HepG2 (cell line): ENCODE measurements around the gene ZNF425. TPM values are rescaled to one million over a fixed set of nuclear protein-coding genes. Genes with fewer than 3 reads are reported as not detected.

Source experiments
- AGO2 ChIP-seq: fragments of 200-400 bp; formaldehyde crosslinking; optimal IDR thresholded peaks from 2 replicates; pipeline ENCODE3; 2017; ENCODE audit warnings: mild to moderate bottlenecking, low read depth, low read length, moderate library complexity
- ISX ChIP-seq: sonication (generic); formaldehyde crosslinking; conservative IDR thresholded peaks from 2 replicates; pipeline ENCODE4 v1.5.0; 2020; ENCODE audit warnings: missing genetic modification reagents
- MAF1 ChIP-seq: sonication (generic); formaldehyde crosslinking; IDR thresholded peaks from 2 replicates; pipeline ENCODE4 v1.5.0; 2020; ENCODE audit warnings: missing genetic modification reagents, borderline replicate concordance
- MIER3 ChIP-seq: IDR thresholded peaks from 2 replicates; pipeline ENCODE4 v1.6.1; 2016; ENCODE audit warnings: missing compliant biosample characterization, borderline replicate concordance
- NBN ChIP-seq: fragments of 450-650 bp; conservative IDR thresholded peaks from 2 replicates; pipeline ENCODE4 v1.6.1; 2017
- NFIB ChIP-seq: sonication (generic); formaldehyde crosslinking; IDR thresholded peaks from 2 replicates; pipeline ENCODE4 v1.9.0; 2021; ENCODE audit warnings: missing genetic modification reagents, mild to moderate bottlenecking, borderline replicate concordance
- NONO ChIP-seq, 2 experiments: fragments of 450-650 bp in 1 of 2; sonication (generic) in 1 of 2; formaldehyde crosslinking in 1 of 2; IDR thresholded peaks in 1 of 2; conservative IDR thresholded peaks in 1 of 2; 2 replicates each; pipeline versions ENCODE4 v1.6.1 to v1.8.0; 2017 to 2022; ENCODE audit warnings: mild to moderate bottlenecking in 1 of 2, missing genetic modification reagents in 1 of 2, moderate library complexity in 1 of 2
- RFX1 ChIP-seq: fragments of 450-650 bp; IDR thresholded peaks from 2 replicates; pipeline ENCODE4 v1.6.1; 2017
- SCMH1 ChIP-seq: sonication (generic); formaldehyde crosslinking; IDR thresholded peaks from 2 replicates; pipeline ENCODE4 v1.9.0; 2021; ENCODE audit warnings: missing genetic modification reagents, mild to moderate bottlenecking, borderline replicate concordance
- SETDB1 ChIP-seq: sonication (generic); formaldehyde crosslinking; IDR thresholded peaks from 2 replicates; pipeline ENCODE4 v1.5.1; 2020; ENCODE audit warnings: missing genetic modification reagents, mild to moderate bottlenecking, borderline replicate concordance
- SRY ChIP-seq: sonication (generic); formaldehyde crosslinking; IDR thresholded peaks from 2 replicates; pipeline ENCODE4 v1.8.0; 2022; ENCODE audit warnings: mild to moderate bottlenecking, missing genetic modification reagents
- TCF7 ChIP-seq: sonication (generic); IDR thresholded peaks from 2 replicates; pipeline ENCODE4 v1.6.1; 2016; ENCODE audit warnings: antibody characterized with exemption, low read depth
- ZBTB8A ChIP-seq: sonication (generic); formaldehyde crosslinking; IDR thresholded peaks from 2 replicates; pipeline ENCODE4 v1.4.0; 2020; ENCODE audit warnings: mild to moderate bottlenecking, low read depth, missing genetic modification reagents, borderline replicate concordance
- ZNF10 ChIP-seq: sonication (generic); formaldehyde crosslinking; IDR thresholded peaks from 2 replicates; pipeline ENCODE4 v1.4.0; 2020; ENCODE audit warnings: mild to moderate bottlenecking, low read depth, missing genetic modification reagents, borderline replicate concordance
- ZNF224 ChIP-seq: sonication (generic); formaldehyde crosslinking; IDR thresholded peaks from 2 replicates; pipeline ENCODE4 v1.5.0; 2020; ENCODE audit warnings: mild to moderate bottlenecking, missing genetic modification reagents
- ZNF260 ChIP-seq: sonication (generic); formaldehyde crosslinking; IDR thresholded peaks from 2 replicates; pipeline ENCODE4 v1.4.0; 2020; ENCODE audit warnings: missing genetic modification reagents, low read depth, mild to moderate bottlenecking, borderline replicate concordance
- ZNF3 ChIP-seq: IDR thresholded peaks from 2 replicates; pipeline ENCODE4 v1.7.0; 2017; ENCODE audit warnings: inconsistent platforms
- ZNF557 ChIP-seq: sonication (generic); formaldehyde crosslinking; IDR thresholded peaks from 2 replicates; pipeline ENCODE4 v1.4.0; 2020; ENCODE audit warnings: missing genetic modification reagents
- ZNF615 ChIP-seq: sonication (generic); formaldehyde crosslinking; IDR thresholded peaks from 2 replicates; pipeline ENCODE4 v1.5.0; 2020; ENCODE audit warnings: mild to moderate bottlenecking, missing genetic modification reagents, borderline replicate concordance
- ZNF776 ChIP-seq: sonication (generic); formaldehyde crosslinking; IDR thresholded peaks from 2 replicates; pipeline ENCODE4 v1.4.0; 2020; ENCODE audit warnings: mild to moderate bottlenecking, missing genetic modification reagents
- ZNF788 ChIP-seq: sonication (generic); formaldehyde crosslinking; IDR thresholded peaks from 2 replicates; pipeline ENCODE4 v1.5.0; 2020; ENCODE audit warnings: mild to moderate bottlenecking, missing genetic modification reagents, borderline replicate concordance
- polyA plus RNA-seq, 8 experiments: library from polyadenylated mRNA; depleted of rRNA in 3 of 8; stranded (reverse) in 7 of 8; unstranded in 1 of 8; fragments of >200 nt; fragmentation: Illumina TruSeq in 4 of 8; extraction: Trizol in 4 of 8; gene quantifications; 2 replicates each; pipeline versions ENCODE4 v1.2.1 to v1.2.3, GENCODE V29; 2011 to 2016; ENCODE audit warnings: low read depth in 4 of 8, missing spikeins in 1 of 8, mixed read lengths in 1 of 8; ENCODE audit not compliant: insufficient read depth in 1 of 8
- total RNA-seq, 5 experiments: library from RNA; depleted of rRNA; stranded (reverse); fragments of >200 nt; fragmentation: Illumina TruSeq; extraction: Trizol; gene quantifications; 2 replicates each; pipeline ENCODE4 v1.2.3, GENCODE V29; 2016; ENCODE audit warnings: low read depth in 1 of 5
- TF ChIP-seq, protein P1 (sequence below): sonication (generic); formaldehyde crosslinking; conservative IDR thresholded peaks from 2 replicates; pipeline ENCODE4 v1.4.0; 2020; ENCODE audit warnings: missing genetic modification reagents
- TF ChIP-seq, protein P2 (sequence below): sonication (generic); formaldehyde crosslinking; IDR thresholded peaks from 2 replicates; pipeline ENCODE4 v1.5.0; 2020; ENCODE audit warnings: mild to moderate bottlenecking, missing genetic modification reagents, borderline replicate concordance
- TF ChIP-seq, protein P3 (sequence below): sonication (generic); formaldehyde crosslinking; IDR thresholded peaks from 2 replicates; pipeline ENCODE4 v1.4.0; 2020; ENCODE audit warnings: missing genetic modification reagents
- TF ChIP-seq, protein P4 (sequence below): sonication (generic); formaldehyde crosslinking; conservative IDR thresholded peaks from 2 replicates; pipeline ENCODE4 v1.8.0; 2022; ENCODE audit warnings: missing genetic modification reagents

Gene ZNF425
- total and polyA plus RNA-seq, 2 of the 13 experiments (the other 11 are each of a cell fraction or from before 2014, with no cell fraction given) = 0.51 to 1.1 TPM

DNA sequence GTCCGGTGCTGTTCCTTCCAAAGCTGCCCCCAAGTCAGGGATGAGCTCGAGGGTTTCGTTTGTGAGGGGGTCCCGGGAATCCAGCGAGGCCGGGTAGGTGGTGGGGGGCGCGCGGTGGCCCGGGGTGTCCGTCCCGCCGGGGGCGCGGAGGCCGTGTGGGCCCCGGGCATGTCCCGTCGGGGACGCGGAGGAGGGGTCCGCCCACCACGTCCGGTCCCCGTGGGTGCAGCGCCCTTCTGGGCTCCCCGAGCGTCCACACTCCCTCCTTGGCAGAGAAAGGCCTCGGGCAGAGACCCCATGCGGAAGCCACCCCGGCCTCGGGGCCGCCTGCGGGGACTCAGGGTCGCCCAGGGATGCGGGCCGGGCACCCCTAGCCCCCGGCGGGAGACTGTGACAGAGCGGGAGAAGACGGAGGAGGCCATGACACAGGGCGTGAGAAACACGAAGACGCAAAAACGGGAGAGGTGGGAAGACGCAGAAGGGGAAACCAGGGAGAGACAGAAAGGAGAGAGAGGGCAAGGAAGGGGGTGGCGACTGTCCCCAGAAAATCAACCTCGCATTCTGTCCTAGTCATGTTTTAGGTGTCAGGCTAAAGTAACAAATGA, 640 bp upstream of the ZNF425 start (continued):
- TF ChIP-seq, protein P1, sequence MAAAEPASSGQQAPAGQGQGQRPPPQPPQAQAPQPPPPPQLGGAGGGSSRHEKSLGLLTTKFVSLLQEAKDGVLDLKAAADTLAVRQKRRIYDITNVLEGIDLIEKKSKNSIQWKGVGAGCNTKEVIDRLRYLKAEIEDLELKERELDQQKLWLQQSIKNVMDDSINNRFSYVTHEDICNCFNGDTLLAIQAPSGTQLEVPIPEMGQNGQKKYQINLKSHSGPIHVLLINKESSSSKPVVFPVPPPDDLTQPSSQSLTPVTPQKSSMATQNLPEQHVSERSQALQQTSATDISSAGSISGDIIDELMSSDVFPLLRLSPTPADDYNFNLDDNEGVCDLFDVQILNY (CRISPR knock-in tag) = no peak
- TF ChIP-seq SCMH1 (CRISPR knock-in tag) (no peak), SETDB1 (CRISPR knock-in tag) (no peak), ZNF557 (no peak), ISX (CRISPR knock-in tag) (no peak), AGO2 (peak; percentile 76), NONO (IDR thresholded peaks at IDR 0.05) (no peak), NONO (CRISPR knock-in tag; conservative IDR thresholded peaks at IDR 0.05) (no peak), MAF1 (CRISPR knock-in tag) (no peak), ZNF10 (CRISPR knock-in tag) (no peak), TCF7 (no peak), NBN (no peak), ZBTB8A (CRISPR knock-in tag) (no peak), SRY (CRISPR knock-in tag) (no peak; the same call in 1 of the 2 replicates), ZNF260 (CRISPR knock-in tag) (no peak), NFIB (CRISPR knock-in tag) (no peak), RFX1 (no peak), ZNF615 (CRISPR knock-in tag) (no peak), ZNF3 (CRISPR knock-in tag) (no peak), ZNF788 (CRISPR knock-in tag) (no peak), ZNF776 (0 out of 2 replicates have a peak, but pooled peaks have one; percentile 9), MIER3 (CRISPR knock-in tag) (no peak), ZNF224 (no peak)
- TF ChIP-seq, protein P2, sequence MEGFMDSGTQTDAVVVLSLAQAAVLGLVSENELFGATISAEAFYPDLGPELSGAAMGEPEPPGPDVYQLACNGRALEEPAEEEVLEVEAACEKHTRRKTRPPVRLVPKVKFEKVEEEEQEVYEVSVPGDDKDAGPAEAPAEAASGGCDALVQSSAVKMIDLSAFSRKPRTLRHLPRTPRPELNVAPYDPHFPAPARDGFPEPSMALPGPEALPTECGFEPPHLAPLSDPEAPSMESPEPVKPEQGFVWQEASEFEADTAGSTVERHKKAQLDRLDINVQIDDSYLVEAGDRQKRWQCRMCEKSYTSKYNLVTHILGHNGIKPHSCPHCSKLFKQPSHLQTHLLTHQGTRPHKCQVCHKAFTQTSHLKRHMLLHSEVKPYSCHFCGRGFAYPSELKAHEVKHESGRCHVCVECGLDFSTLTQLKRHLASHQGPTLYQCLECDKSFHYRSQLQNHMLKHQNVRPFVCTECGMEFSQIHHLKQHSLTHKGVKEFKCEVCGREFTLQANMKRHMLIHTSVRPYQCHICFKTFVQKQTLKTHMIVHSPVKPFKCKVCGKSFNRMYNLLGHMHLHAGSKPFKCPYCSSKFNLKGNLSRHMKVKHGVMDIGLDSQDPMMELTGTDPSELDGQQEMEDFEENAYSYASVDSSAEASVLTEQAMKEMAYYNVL (CRISPR knock-in tag) = 0 out of 2 replicates have a peak, but pooled peaks have one; percentile 23
- TF ChIP-seq, protein P3, sequence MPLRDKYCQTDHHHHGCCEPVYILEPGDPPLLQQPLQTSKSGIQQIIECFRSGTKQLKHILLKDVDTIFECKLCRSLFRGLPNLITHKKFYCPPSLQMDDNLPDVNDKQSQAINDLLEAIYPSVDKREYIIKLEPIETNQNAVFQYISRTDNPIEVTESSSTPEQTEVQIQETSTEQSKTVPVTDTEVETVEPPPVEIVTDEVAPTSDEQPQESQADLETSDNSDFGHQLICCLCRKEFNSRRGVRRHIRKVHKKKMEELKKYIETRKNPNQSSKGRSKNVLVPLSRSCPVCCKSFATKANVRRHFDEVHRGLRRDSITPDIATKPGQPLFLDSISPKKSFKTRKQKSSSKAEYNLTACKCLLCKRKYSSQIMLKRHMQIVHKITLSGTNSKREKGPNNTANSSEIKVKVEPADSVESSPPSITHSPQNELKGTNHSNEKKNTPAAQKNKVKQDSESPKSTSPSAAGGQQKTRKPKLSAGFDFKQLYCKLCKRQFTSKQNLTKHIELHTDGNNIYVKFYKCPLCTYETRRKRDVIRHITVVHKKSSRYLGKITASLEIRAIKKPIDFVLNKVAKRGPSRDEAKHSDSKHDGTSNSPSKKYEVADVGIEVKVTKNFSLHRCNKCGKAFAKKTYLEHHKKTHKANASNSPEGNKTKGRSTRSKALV (CRISPR knock-in tag) = no peak
- TF ChIP-seq, protein P4, sequence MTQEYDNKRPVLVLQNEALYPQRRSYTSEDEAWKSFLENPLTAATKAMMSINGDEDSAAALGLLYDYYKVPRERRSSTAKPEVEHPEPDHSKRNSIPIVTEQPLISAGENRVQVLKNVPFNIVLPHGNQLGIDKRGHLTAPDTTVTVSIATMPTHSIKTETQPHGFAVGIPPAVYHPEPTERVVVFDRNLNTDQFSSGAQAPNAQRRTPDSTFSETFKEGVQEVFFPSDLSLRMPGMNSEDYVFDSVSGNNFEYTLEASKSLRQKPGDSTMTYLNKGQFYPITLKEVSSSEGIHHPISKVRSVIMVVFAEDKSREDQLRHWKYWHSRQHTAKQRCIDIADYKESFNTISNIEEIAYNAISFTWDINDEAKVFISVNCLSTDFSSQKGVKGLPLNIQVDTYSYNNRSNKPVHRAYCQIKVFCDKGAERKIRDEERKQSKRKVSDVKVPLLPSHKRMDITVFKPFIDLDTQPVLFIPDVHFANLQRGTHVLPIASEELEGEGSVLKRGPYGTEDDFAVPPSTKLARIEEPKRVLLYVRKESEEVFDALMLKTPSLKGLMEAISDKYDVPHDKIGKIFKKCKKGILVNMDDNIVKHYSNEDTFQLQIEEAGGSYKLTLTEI (CRISPR knock-in tag) = no peak
